ENCODE data around the gene HIGD2A. TPM values are rescaled to one million over a fixed set of nuclear protein-coding genes. Genes with fewer than 3 reads are reported as not detected.

HIGD2A gene
- total and polyA plus RNA-seq, 5 donors from 2014 or later, result 98.9 to 278 (median 236) TPM

- Histone ChIP-seq H3K4me3 (ENCODE audit: low read depth, low read length) (no peak overlapping the region), H3K4me1 (ENCODE audit: control insufficient read depth, insufficient read depth, low read length, poor library complexity, severe bottlenecking) (no peaks in the 10 kb centered on the region), H3K27me3 (ENCODE audit: control insufficient read depth, insufficient read depth, low read length) (no peaks in the 10 kb centered on the region), H3K36me3 (ENCODE audit: control insufficient read depth, insufficient read depth, low read length) (peaks cover 14% of the 10 kb centered on the region), H3K27ac (ENCODE audit: insufficient read depth, low read length, poor library complexity, severe bottlenecking) (no peak overlapping the region), H3K9me3 (ENCODE audit: control insufficient read depth in 2 of 2, low read length in 2 of 2) (no peaks in the 10 kb centered on the region)
- no peak for ATAC-seq (ENCODE audit: low read depth in 2 of 2)
- Mint-ChIP-seq H3K36me3 (peaks cover 8% of the 10 kb centered on the region), H3K4me1 (no peaks in the 10 kb centered on the region), H3K27me3 (no peaks in the 10 kb centered on the region), H3K4me3 (no peak overlapping the region), H3K27ac (no peak overlapping the region), H3K9me3 (no peaks in the 10 kb centered on the region)
- DNase-seq, result no peak
These were observed 15.3 kb upstream of the HIGD2A start for GRCh38 chr5:176373100-176373818.

- H3K4me3 Mint-ChIP-seq, result no peak overlapping the region
- Histone ChIP-seq H3K9me3 (ENCODE audit: control insufficient read depth in 2 of 2, low read length in 2 of 2) (no peaks in the 10 kb centered on the region), H3K27me3 (ENCODE audit: control insufficient read depth, insufficient read depth, low read length) (no peaks in the 10 kb centered on the region), H3K4me3 (ENCODE audit: low read depth, low read length) (no peak overlapping the region), H3K4me1 (ENCODE audit: control insufficient read depth, insufficient read depth, low read length, poor library complexity, severe bottlenecking) (no peaks in the 10 kb centered on the region), H3K27ac (ENCODE audit: insufficient read depth, low read length, poor library complexity, severe bottlenecking) (no peak overlapping the region), H3K36me3 (ENCODE audit: control insufficient read depth, insufficient read depth, low read length) (peaks cover 41% of the 10 kb centered on the region)
- no peaks in the 10 kb centered on the region for H3K9me3 Mint-ChIP-seq
- H3K4me1 Mint-ChIP-seq, result peaks cover 0 to 6% (median 0%) of the 10 kb centered on the region in 4 donors
- no peaks in the 10 kb centered on the region for H3K27me3 Mint-ChIP-seq
- DNase-seq (no peak), ATAC-seq (ENCODE audit: low read depth in 2 of 2) (no peak)
- peaks cover 20% of the 10 kb centered on the region for H3K36me3 Mint-ChIP-seq
- H3K27ac Mint-ChIP-seq, result no peak overlapping the region
These were observed 8.7 kb upstream of the HIGD2A start for GRCh38 chr5:176379881-176380280.

GRCh38 chr5:176381423-176381822 is 7.1 kb upstream of the HIGD2A start:
- Histone ChIP-seq H3K36me3 (ENCODE audit: control insufficient read depth, insufficient read depth, low read length) (peaks cover 52% of the 10 kb centered on the region), H3K4me1 (ENCODE audit: control insufficient read depth, insufficient read depth, low read length, poor library complexity, severe bottlenecking) (peaks cover 1% of the 10 kb centered on the region), H3K27ac (ENCODE audit: insufficient read depth, low read length, poor library complexity, severe bottlenecking) (no peak overlapping the region), H3K9me3 (ENCODE audit: control insufficient read depth in 2 of 2, low read length in 2 of 2) (no peaks in the 10 kb centered on the region), H3K27me3 (ENCODE audit: control insufficient read depth, insufficient read depth, low read length) (no peaks in the 10 kb centered on the region), H3K4me3 (ENCODE audit: low read depth, low read length) (no peak overlapping the region)
- H3K27ac Mint-ChIP-seq, result no peak overlapping the region
- H3K4me1 Mint-ChIP-seq, result peaks cover 2 to 9% (median 7%) of the 10 kb centered on the region in 4 donors
- peaks cover 28% of the 10 kb centered on the region for H3K36me3 Mint-ChIP-seq
- no peak overlapping the region for H3K4me3 Mint-ChIP-seq
- DNase-seq (no peak), ATAC-seq (ENCODE audit: low read depth in 2 of 2) (no peak)
- H3K27me3 Mint-ChIP-seq, result no peaks in the 10 kb centered on the region
- no peaks in the 10 kb centered on the region for H3K9me3 Mint-ChIP-seq

GRCh38 chr5:176381979-176382378 is 6.6 kb upstream of the HIGD2A start:
- Mint-ChIP-seq H3K27ac (no peak overlapping the region), H3K4me1 (peaks cover 6 to 14% (median 10%) of the 10 kb centered on the region in 4 donors), H3K36me3 (peaks cover 28% of the 10 kb centered on the region), H3K27me3 (no peaks in the 10 kb centered on the region), H3K4me3 (no peak overlapping the region), H3K9me3 (no peaks in the 10 kb centered on the region)
- peaks cover 7% of the 10 kb centered on the region for H3K4me1 ChIP-seq (ENCODE audit: control insufficient read depth, insufficient read depth, low read length, poor library complexity, severe bottlenecking)
- no peaks in the 10 kb centered on the region for H3K27me3 ChIP-seq (ENCODE audit: control insufficient read depth, insufficient read depth, low read length)
- H3K36me3 ChIP-seq (ENCODE audit: control insufficient read depth, insufficient read depth, low read length), result peaks cover 53% of the 10 kb centered on the region
- H3K4me3 ChIP-seq (ENCODE audit: low read depth, low read length), result no peak overlapping the region
- DNase-seq (no peak), ATAC-seq (ENCODE audit: low read depth in 2 of 2) (no peak)
- no peaks in the 10 kb centered on the region for H3K9me3 ChIP-seq (ENCODE audit: control insufficient read depth in 2 of 2, low read length in 2 of 2)
- H3K27ac ChIP-seq (ENCODE audit: insufficient read depth, low read length, poor library complexity, severe bottlenecking), result no peak overlapping the region

- ATAC-seq (ENCODE audit: low read depth in 2 of 2) (no peak), DNase-seq (no peak)
- no peaks in the 10 kb centered on the region for H3K9me3 Mint-ChIP-seq
- peaks cover 14% of the 10 kb centered on the region for H3K4me1 ChIP-seq (ENCODE audit: control insufficient read depth, insufficient read depth, low read length, poor library complexity, severe bottlenecking)
- H3K4me1 Mint-ChIP-seq, result peaks cover 6 to 22% (median 15%) of the 10 kb centered on the region in 4 donors
- no peak overlapping the region for H3K4me3 ChIP-seq (ENCODE audit: low read depth, low read length)
- H3K27ac ChIP-seq (ENCODE audit: insufficient read depth, low read length, poor library complexity, severe bottlenecking), result no peak overlapping the region
- H3K27me3 ChIP-seq (ENCODE audit: control insufficient read depth, insufficient read depth, low read length), result no peaks in the 10 kb centered on the region
- no peak overlapping the region for H3K27ac Mint-ChIP-seq
- H3K4me3 Mint-ChIP-seq, result peak overlapping the region in 1 of 4 donors; percentile 58
- H3K9me3 ChIP-seq (ENCODE audit: control insufficient read depth in 2 of 2, low read length in 2 of 2), result no peaks in the 10 kb centered on the region
- H3K36me3 Mint-ChIP-seq, result peaks cover 28% of the 10 kb centered on the region
- H3K36me3 ChIP-seq (ENCODE audit: control insufficient read depth, insufficient read depth, low read length), result peaks cover 53% of the 10 kb centered on the region
- no peaks in the 10 kb centered on the region for H3K27me3 Mint-ChIP-seq
These were observed 5.8 kb upstream of the HIGD2A start for GRCh38 chr5:176382721-176383120.

GRCh38 chr5:176383248-176383905 is 5.2 kb upstream of the HIGD2A start:
- Mint-ChIP-seq H3K27me3 (no peaks in the 10 kb centered on the region), H3K36me3 (peaks cover 29% of the 10 kb centered on the region), H3K4me1 (peaks cover 6 to 27% (median 18%) of the 10 kb centered on the region in 4 donors), H3K4me3 (peak overlapping the region in 1 of 4 donors; percentile 58), H3K27ac (no peak overlapping the region), H3K9me3 (no peaks in the 10 kb centered on the region)
- Histone ChIP-seq H3K27me3 (ENCODE audit: control insufficient read depth, insufficient read depth, low read length) (no peaks in the 10 kb centered on the region), H3K9me3 (ENCODE audit: control insufficient read depth in 2 of 2, low read length in 2 of 2) (no peaks in the 10 kb centered on the region), H3K36me3 (ENCODE audit: control insufficient read depth, insufficient read depth, low read length) (peaks cover 53% of the 10 kb centered on the region), H3K4me3 (ENCODE audit: low read depth, low read length) (no peak overlapping the region), H3K27ac (ENCODE audit: insufficient read depth, low read length, poor library complexity, severe bottlenecking) (no peak overlapping the region), H3K4me1 (ENCODE audit: control insufficient read depth, insufficient read depth, low read length, poor library complexity, severe bottlenecking) (peaks cover 20% of the 10 kb centered on the region)
- ATAC-seq (ENCODE audit: low read depth in 2 of 2), result no peak
- no peak for DNase-seq

- no peak overlapping the region for H3K27ac ChIP-seq (ENCODE audit: insufficient read depth, low read length, poor library complexity, severe bottlenecking)
- peaks cover 20% of the 10 kb centered on the region for H3K4me1 ChIP-seq (ENCODE audit: control insufficient read depth, insufficient read depth, low read length, poor library complexity, severe bottlenecking)
- H3K4me1 Mint-ChIP-seq, result peaks cover 6 to 29% (median 20%) of the 10 kb centered on the region in 4 donors
- no peak overlapping the region for H3K27ac Mint-ChIP-seq
- H3K9me3 ChIP-seq (ENCODE audit: control insufficient read depth in 2 of 2, low read length in 2 of 2), result no peaks in the 10 kb centered on the region
- H3K4me3 Mint-ChIP-seq, result no peak overlapping the region
- no peak for DNase-seq
- H3K9me3 Mint-ChIP-seq, result no peaks in the 10 kb centered on the region
- no peak for ATAC-seq (ENCODE audit: low read depth in 2 of 2)
- H3K27me3 ChIP-seq (ENCODE audit: control insufficient read depth, insufficient read depth, low read length), result no peaks in the 10 kb centered on the region
- H3K27me3 Mint-ChIP-seq, result no peaks in the 10 kb centered on the region
- H3K4me3 ChIP-seq (ENCODE audit: low read depth, low read length), result no peak overlapping the region
- H3K36me3 Mint-ChIP-seq, result peaks cover 33% of the 10 kb centered on the region
- peaks cover 53% of the 10 kb centered on the region for H3K36me3 ChIP-seq (ENCODE audit: control insufficient read depth, insufficient read depth, low read length)
These were observed 4.6 kb upstream of the HIGD2A start for GRCh38 chr5:176383961-176384360.

Measured in CD4-positive, CD25-positive, alpha-beta regulatory T cell (primary cell).